HepG2 (cell line): Measurements from ENCODE around the gene FYB1. TPM values are rescaled to one million over a fixed set of nuclear protein-coding genes. Genes with fewer than 3 reads are reported as not detected.

ENCODE experiments used
- ATAC-seq: fragments of 200-7000 bp; cut with Tn5 transposase; 3 replicates; pipeline ENCODE4 v1.9.1; 2020; ENCODE audit warnings: mild to moderate bottlenecking, moderate library complexity
- BruUV-seq: library from RNA; stranded (reverse); fragments of 400-500 nt; replicated peaks from 2 replicates; lab custom pipeline; 2021; lab: Mats Ljungman, UMichigan
- CTCF ChIA-PET: fragments of 300-600 bp; formaldehyde crosslinking; extraction: SDS; loops from one replicate; lab custom pipeline; 2021; ENCODE audit warnings: low total read pairs, inconsistent platforms, low intra/inter-chr PET ratio; lab: Yijun Ruan, JAX
- POLR2A ChIA-PET: fragments of 350-600 bp; sonication (Branson Sonifier 250); formaldehyde crosslinking; loops from one replicate; lab custom pipeline; 2020; ENCODE audit warnings: antibody characterized with exemption, inconsistent platforms; lab: Yijun Ruan, JAX
- DNase-seq: peaks from one replicate; pipeline ENCODE4 v3.0.0-alpha.2; 2015; ENCODE audit warnings: low spot score
- FAIRE-seq: peaks from 3 replicates; lab custom pipeline; 2011; peaks lifted over from hg19 to GRCh38; lab: Jason Lieb, UNC
- H2AFZ ChIP-seq: one replicate; pipeline ENCODE4 v1.6.1; 2011; ENCODE audit warnings: low read length, inconsistent platforms
- H3K27ac ChIP-seq: fragments of 300-600 bp; 3 replicates; pipeline ENCODE4 v1.8.0; 2011; ENCODE audit warnings: mixed run types, mild to moderate bottlenecking, mixed read lengths, low read length, inconsistent platforms; ENCODE audit not compliant: insufficient read depth; ENCODE audit errors: extremely low read length
- H3K27me3 ChIP-seq, 2 experiments: fragments of 200-600 bp in 1 of 2; 2 replicates in 1 of 2; 3 replicates in 1 of 2; pipeline versions ENCODE4 v1.6.0 to v1.8.0; 2011; ENCODE audit warnings: low read length in 2 of 2, mild to moderate bottlenecking in 2 of 2, moderate library complexity in 2 of 2, inconsistent platforms in 1 of 2; ENCODE audit not compliant: insufficient read depth in 2 of 2, control insufficient read depth in 1 of 2
- H3K36me3 ChIP-seq, 2 experiments: fragments of 200-600 bp in 1 of 2; replicated peaks in 1 of 2; 2 replicates in 1 of 2; 3 replicates in 1 of 2; pipeline versions ENCODE4 v1.5.1 to v1.8.0; 2011; ENCODE audit warnings: low read length in 2 of 2, inconsistent platforms in 1 of 2; ENCODE audit not compliant: insufficient read depth in 2 of 2, control insufficient read depth in 1 of 2
- H3K4me1 ChIP-seq: 2 replicates; pipeline ENCODE4 v1.5.1; 2012; ENCODE audit warnings: low read length, inconsistent platforms; ENCODE audit not compliant: insufficient read depth
- H3K4me2 ChIP-seq: 2 replicates; pipeline ENCODE4 v1.6.0; 2011; ENCODE audit warnings: low read depth, low read length, inconsistent platforms
- H3K4me3 ChIP-seq, 3 experiments: fragments of 200-600 bp in 1 of 3; sonication (generic), shearing (Covaris generic) in 1 of 3; replicated peaks in 1 of 3; 2 replicates each; pipeline ENCODE4 v1.5.1; 2011 to 2016; ENCODE audit warnings: low read length in 3 of 3, inconsistent platforms in 2 of 3, low read depth in 2 of 3, mild to moderate bottlenecking in 2 of 3, control low read depth in 1 of 3, mixed read lengths in 1 of 3; ENCODE audit not compliant: insufficient read depth in 1 of 3
- H3K79me2 ChIP-seq: one replicate; pipeline ENCODE4 v1.6.1; 2011; ENCODE audit warnings: low read length, inconsistent platforms; ENCODE audit not compliant: insufficient read depth
- H3K9ac ChIP-seq: 2 replicates; pipeline ENCODE4 v1.6.0; 2011; ENCODE audit warnings: mild to moderate bottlenecking, low read depth, low read length, inconsistent platforms; ENCODE audit not compliant: insufficient read depth
- H3K9me3 ChIP-seq: 2 replicates; pipeline ENCODE4 v1.5.1; 2012; ENCODE audit warnings: mild to moderate bottlenecking, low read length
- H4K20me1 ChIP-seq: 2 replicates; pipeline ENCODE4 v1.6.0; 2011; ENCODE audit warnings: inconsistent platforms, mild to moderate bottlenecking, low read length, moderate library complexity; ENCODE audit not compliant: insufficient read depth
- FOSL1 ChIP-seq: sonication (generic); formaldehyde crosslinking; IDR thresholded peaks from 2 replicates; pipeline ENCODE4 v1.9.0; 2021; ENCODE audit warnings: missing genetic modification reagents, borderline replicate concordance
- JUN ChIP-seq: sonication (generic); formaldehyde crosslinking; IDR thresholded peaks from 2 replicates; pipeline ENCODE4 v1.4.0; 2020; ENCODE audit warnings: mild to moderate bottlenecking, missing genetic modification reagents
- MED1 ChIP-seq: sonication (generic); formaldehyde crosslinking; IDR thresholded peaks from 2 replicates; pipeline ENCODE4 v1.4.0; 2020; ENCODE audit warnings: missing genetic modification reagents
- PHF5A ChIP-seq: IDR thresholded peaks from one replicate; pipeline ENCODE4 v1.6.1; 2018; ENCODE audit warnings: low read depth, missing genetic modification reagents; ENCODE audit not compliant: unreplicated experiment
- RARG ChIP-seq: sonication (generic); formaldehyde crosslinking; IDR thresholded peaks from 2 replicates; pipeline ENCODE4 v1.4.0; 2020; ENCODE audit warnings: low read depth, mild to moderate bottlenecking, missing genetic modification reagents
- THAP11 ChIP-seq: IDR thresholded peaks from 2 replicates; pipeline ENCODE4 v1.6.1; 2016; ENCODE audit warnings: missing biosample characterization, missing genetic modification reagents
- ZNF17 ChIP-seq: sonication (generic); formaldehyde crosslinking; IDR thresholded peaks from 2 replicates; pipeline ENCODE4 v1.5.0; 2020; ENCODE audit warnings: mild to moderate bottlenecking, missing genetic modification reagents
- ZNF24 ChIP-seq: fragments of 450-650 bp; IDR thresholded peaks from 2 replicates; pipeline ENCODE4 v1.6.1; 2017; ENCODE audit warnings: antibody characterized with exemption, mild to moderate bottlenecking
- ZNF263 ChIP-seq: sonication (generic); formaldehyde crosslinking; IDR thresholded peaks from 2 replicates; pipeline ENCODE4 v1.4.0; 2020; ENCODE audit warnings: missing genetic modification reagents
- ZNF3 ChIP-seq: IDR thresholded peaks from 2 replicates; pipeline ENCODE4 v1.7.0; 2017; ENCODE audit warnings: inconsistent platforms
- ZNF337 ChIP-seq: sonication (generic); formaldehyde crosslinking; IDR thresholded peaks from 2 replicates; pipeline ENCODE4 v1.5.1; 2020; ENCODE audit warnings: missing genetic modification reagents, low read depth, mild to moderate bottlenecking, borderline replicate concordance
- ZNF382 ChIP-seq: sonication (generic); formaldehyde crosslinking; IDR thresholded peaks from 2 replicates; pipeline ENCODE4 v1.5.0; 2020; ENCODE audit warnings: missing genetic modification reagents, mild to moderate bottlenecking, borderline replicate concordance
- ZNF567 ChIP-seq: sonication (generic); formaldehyde crosslinking; IDR thresholded peaks from 2 replicates; pipeline ENCODE4 v1.8.1; 2023; ENCODE audit warnings: mild to moderate bottlenecking, missing genetic modification reagents, borderline replicate concordance
- ZNF570 ChIP-seq: sonication (generic); formaldehyde crosslinking; IDR thresholded peaks from 2 replicates; pipeline ENCODE4 v1.4.0; 2020; ENCODE audit warnings: mild to moderate bottlenecking, missing genetic modification reagents, borderline replicate concordance
- WGBS: methylation state at CpG from one replicate; pipeline ENCODE4 v1.1.6; 2017; ENCODE audit warnings: low lambda C conversion rate; 5-methylcytosine and 5-hydroxymethylcytosine counted together
- in situ Hi-C: cut with HindIII; loops from 2 replicates; pipeline ENCODE4 v1.10.0; 2017; ENCODE audit warnings: low pct_unique_long_range_greater_than_20kb; ENCODE audit not compliant: extremely low pct_ligation_motif_present
- intact Hi-C: fragments of 100-400 bp; cut with micrococcal nuclease; formaldehyde crosslinking; loops from one replicate; pipeline ENCODE4 v1.10.0; 2022; ENCODE audit not compliant: unreplicated experiment
- polyA plus RNA-seq, 8 experiments: library from polyadenylated mRNA; depleted of rRNA in 3 of 8; stranded (reverse) in 7 of 8; unstranded in 1 of 8; fragments of >200 nt; fragmentation: Illumina TruSeq in 4 of 8; extraction: Trizol in 4 of 8; gene quantifications; 2 replicates each; pipeline versions ENCODE4 v1.2.1 to v1.2.3, GENCODE V29; 2011 to 2016; ENCODE audit warnings: low read depth in 4 of 8, missing spikeins in 1 of 8, mixed read lengths in 1 of 8; ENCODE audit not compliant: insufficient read depth in 1 of 8
- total RNA-seq, 5 experiments: library from RNA; depleted of rRNA; stranded (reverse); fragments of >200 nt; fragmentation: Illumina TruSeq; extraction: Trizol; gene quantifications; 2 replicates each; pipeline ENCODE4 v1.2.3, GENCODE V29; 2016; ENCODE audit warnings: low read depth in 1 of 5
- TF ChIP-seq, protein P1 (sequence below): sonication (generic); formaldehyde crosslinking; IDR thresholded peaks from 2 replicates; pipeline ENCODE4 v1.8.1; 2022; ENCODE audit warnings: mild to moderate bottlenecking, missing genetic modification reagents
- TF ChIP-seq, protein P2 (sequence below): sonication (generic); formaldehyde crosslinking; IDR thresholded peaks from 2 replicates; pipeline ENCODE4 v1.4.0; 2020; ENCODE audit warnings: mild to moderate bottlenecking, missing genetic modification reagents
- TF ChIP-seq, protein P3 (sequence below): sonication (generic); formaldehyde crosslinking; IDR thresholded peaks from 2 replicates; pipeline ENCODE4 v1.9.0; 2021; ENCODE audit warnings: missing genetic modification reagents, borderline replicate concordance
- TF ChIP-seq, protein P4 (sequence below): sonication (generic); formaldehyde crosslinking; IDR thresholded peaks from 2 replicates; pipeline ENCODE4 v1.4.0; 2020; ENCODE audit warnings: low read depth, mild to moderate bottlenecking, missing genetic modification reagents

FYB1 gene
- total and polyA plus RNA-seq, 2 of the 13 experiments (the other 11 are each of a cell fraction or from before 2014, with no cell fraction given), result 0.03 TPM; not detected in 1

DNA sequence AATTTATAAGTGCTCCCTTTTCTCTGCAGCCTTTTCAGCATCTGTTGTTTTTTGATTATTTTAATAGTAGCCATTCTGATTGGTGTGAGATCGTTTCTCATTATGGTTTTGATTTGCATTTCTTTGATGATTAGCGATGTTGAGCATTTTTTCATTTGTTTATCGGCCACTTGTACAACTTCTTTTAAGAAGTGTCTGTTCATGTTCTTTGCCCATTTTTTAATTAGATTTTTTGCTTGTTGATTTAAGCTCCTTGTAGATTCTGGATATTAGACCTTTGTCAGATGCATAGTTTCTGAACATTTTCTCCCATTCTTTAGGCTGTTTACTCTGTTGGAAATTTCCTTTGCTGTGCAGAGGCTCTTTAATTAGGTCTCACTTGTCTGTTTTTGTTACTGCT, 46.3 kb downstream of the FYB1 start:
- Histone ChIP-seq H3K27me3 (no peaks in the 10 kb centered on the region), H3K4me1 (no peaks in the 10 kb centered on the region), H3K79me2 (no peaks in the 10 kb centered on the region), H3K36me3 (no peaks in the 10 kb centered on the region), H3K4me2 (no peak overlapping the region), H3K27ac (no peak overlapping the region), H2AFZ (no peak overlapping the region), H3K4me3 (no peak overlapping the region), H3K9me3 (no peaks in the 10 kb centered on the region), H4K20me1 (no peaks in the 10 kb centered on the region), H3K9ac (no peak overlapping the region)
- 55% methylated on average over 3 of the region's 3 CpGs for WGBS
- FAIRE-seq (no peak), ATAC-seq (no peak), DNase-seq (no peak)
- in situ Hi-C loops, result no loop called here
- no peak for TF ChIP-seq ZNF3 (CRISPR knock-in tag)
- TF ChIP-seq, protein P1, sequence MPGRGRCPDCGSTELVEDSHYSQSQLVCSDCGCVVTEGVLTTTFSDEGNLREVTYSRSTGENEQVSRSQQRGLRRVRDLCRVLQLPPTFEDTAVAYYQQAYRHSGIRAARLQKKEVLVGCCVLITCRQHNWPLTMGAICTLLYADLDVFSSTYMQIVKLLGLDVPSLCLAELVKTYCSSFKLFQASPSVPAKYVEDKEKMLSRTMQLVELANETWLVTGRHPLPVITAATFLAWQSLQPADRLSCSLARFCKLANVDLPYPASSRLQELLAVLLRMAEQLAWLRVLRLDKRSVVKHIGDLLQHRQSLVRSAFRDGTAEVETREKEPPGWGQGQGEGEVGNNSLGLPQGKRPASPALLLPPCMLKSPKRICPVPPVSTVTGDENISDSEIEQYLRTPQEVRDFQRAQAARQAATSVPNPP (CRISPR knock-in tag), result no peak
- no peak for TF ChIP-seq ZNF17 (CRISPR knock-in tag)
- no peak for TF ChIP-seq ZNF382
- TF ChIP-seq ZNF570 (CRISPR knock-in tag), result no peak
- TF ChIP-seq, protein P2, sequence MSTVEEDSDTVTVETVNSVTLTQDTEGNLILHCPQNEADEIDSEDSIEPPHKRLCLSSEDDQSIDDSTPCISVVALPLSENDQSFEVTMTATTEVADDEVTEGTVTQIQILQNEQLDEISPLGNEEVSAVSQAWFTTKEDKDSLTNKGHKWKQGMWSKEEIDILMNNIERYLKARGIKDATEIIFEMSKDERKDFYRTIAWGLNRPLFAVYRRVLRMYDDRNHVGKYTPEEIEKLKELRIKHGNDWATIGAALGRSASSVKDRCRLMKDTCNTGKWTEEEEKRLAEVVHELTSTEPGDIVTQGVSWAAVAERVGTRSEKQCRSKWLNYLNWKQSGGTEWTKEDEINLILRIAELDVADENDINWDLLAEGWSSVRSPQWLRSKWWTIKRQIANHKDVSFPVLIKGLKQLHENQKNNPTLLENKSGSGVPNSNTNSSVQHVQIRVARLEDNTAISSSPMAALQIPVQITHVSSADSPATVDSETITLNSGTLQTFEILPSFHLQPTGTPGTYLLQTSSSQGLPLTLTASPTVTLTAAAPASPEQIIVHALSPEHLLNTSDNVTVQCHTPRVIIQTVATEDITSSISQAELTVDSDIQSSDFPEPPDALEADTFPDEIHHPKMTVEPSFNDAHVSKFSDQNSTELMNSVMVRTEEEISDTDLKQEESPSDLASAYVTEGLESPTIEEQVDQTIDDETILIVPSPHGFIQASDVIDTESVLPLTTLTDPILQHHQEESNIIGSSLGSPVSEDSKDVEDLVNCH, result no peak
- TF ChIP-seq, protein P3, sequence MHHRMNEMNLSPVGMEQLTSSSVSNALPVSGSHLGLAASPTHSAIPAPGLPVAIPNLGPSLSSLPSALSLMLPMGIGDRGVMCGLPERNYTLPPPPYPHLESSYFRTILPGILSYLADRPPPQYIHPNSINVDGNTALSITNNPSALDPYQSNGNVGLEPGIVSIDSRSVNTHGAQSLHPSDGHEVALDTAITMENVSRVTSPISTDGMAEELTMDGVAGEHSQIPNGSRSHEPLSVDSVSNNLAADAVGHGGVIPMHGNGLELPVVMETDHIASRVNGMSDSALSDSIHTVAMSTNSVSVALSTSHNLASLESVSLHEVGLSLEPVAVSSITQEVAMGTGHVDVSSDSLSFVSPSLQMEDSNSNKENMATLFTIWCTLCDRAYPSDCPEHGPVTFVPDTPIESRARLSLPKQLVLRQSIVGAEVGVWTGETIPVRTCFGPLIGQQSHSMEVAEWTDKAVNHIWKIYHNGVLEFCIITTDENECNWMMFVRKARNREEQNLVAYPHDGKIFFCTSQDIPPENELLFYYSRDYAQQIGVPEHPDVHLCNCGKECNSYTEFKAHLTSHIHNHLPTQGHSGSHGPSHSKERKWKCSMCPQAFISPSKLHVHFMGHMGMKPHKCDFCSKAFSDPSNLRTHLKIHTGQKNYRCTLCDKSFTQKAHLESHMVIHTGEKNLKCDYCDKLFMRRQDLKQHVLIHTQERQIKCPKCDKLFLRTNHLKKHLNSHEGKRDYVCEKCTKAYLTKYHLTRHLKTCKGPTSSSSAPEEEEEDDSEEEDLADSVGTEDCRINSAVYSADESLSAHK (CRISPR knock-in tag), result no peak
- no peak for TF ChIP-seq ZNF567 (CRISPR knock-in tag)
- no peak for TF ChIP-seq ZNF337
- no peak for TF ChIP-seq FOSL1 (CRISPR knock-in tag)
- TF ChIP-seq PHF5A (CRISPR knock-in tag), result no peak
- TF ChIP-seq JUN (CRISPR knock-in tag), result no peak
- TF ChIP-seq RARG (CRISPR knock-in tag), result no peak
- TF ChIP-seq, protein P4, sequence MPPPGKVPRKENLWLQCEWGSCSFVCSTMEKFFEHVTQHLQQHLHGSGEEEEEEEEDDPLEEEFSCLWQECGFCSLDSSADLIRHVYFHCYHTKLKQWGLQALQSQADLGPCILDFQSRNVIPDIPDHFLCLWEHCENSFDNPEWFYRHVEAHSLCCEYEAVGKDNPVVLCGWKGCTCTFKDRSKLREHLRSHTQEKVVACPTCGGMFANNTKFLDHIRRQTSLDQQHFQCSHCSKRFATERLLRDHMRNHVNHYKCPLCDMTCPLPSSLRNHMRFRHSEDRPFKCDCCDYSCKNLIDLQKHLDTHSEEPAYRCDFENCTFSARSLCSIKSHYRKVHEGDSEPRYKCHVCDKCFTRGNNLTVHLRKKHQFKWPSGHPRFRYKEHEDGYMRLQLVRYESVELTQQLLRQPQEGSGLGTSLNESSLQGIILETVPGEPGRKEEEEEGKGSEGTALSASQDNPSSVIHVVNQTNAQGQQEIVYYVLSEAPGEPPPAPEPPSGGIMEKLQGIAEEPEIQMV, result no peak
- no peak for TF ChIP-seq ZNF24
- TF ChIP-seq MED1, result no peak
- TF ChIP-seq ZNF263, result no peak
- no peak for TF ChIP-seq THAP11 (CRISPR knock-in tag)
- CTCF ChIA-PET, result no interaction called here
- intact Hi-C loops, result no loop called here
- POLR2A ChIA-PET, result no interaction called here
- BruUV-seq, result no TSS peak
